Keratinocyte (primary cell): ENCODE measurements around the gene C20orf202. TPM values are rescaled to one million over a fixed set of nuclear protein-coding genes. Genes with fewer than 3 reads are reported as not detected.

Experiments used
- DNase-seq: peaks from one replicate; pipeline ENCODE4 v3.0.0-alpha.2; 2011; ENCODE audit warnings: low read depth, missing footprints, low spot score
- FAIRE-seq: peaks from 2 replicates; lab custom pipeline; 2011; peaks lifted over from hg19 to GRCh38; lab: Jason Lieb, UNC
- H2AFZ ChIP-seq: 2 replicates; pipeline ENCODE4 v1.6.0; 2012; ENCODE audit warnings: low read length, control low read depth, inconsistent platforms; ENCODE audit not compliant: control insufficient read depth
- H3K27ac ChIP-seq: 2 replicates; pipeline ENCODE4 v1.5.1; 2011; ENCODE audit warnings: low read length; ENCODE audit not compliant: control insufficient read depth, insufficient read depth
- H3K27me3 ChIP-seq: 3 replicates; pipeline ENCODE4 v1.6.0; 2011; ENCODE audit warnings: low read length; ENCODE audit not compliant: control insufficient read depth, insufficient read depth; ENCODE audit errors: extremely low read depth
- H3K36me3 ChIP-seq, 2 experiments: 2 replicates in 1 of 2; 3 replicates in 1 of 2; pipeline ENCODE4 v1.5.1; 2011; ENCODE audit warnings: low read length in 2 of 2, mild to moderate bottlenecking in 1 of 2; ENCODE audit not compliant: control insufficient read depth in 2 of 2, insufficient read depth in 2 of 2; ENCODE audit errors: extremely low read depth in 1 of 2
- H3K4me1 ChIP-seq: 3 replicates; pipeline ENCODE4 v1.5.1; 2011; ENCODE audit warnings: low read length; ENCODE audit not compliant: control insufficient read depth, insufficient read depth; ENCODE audit errors: extremely low read depth
- H3K4me2 ChIP-seq: 3 replicates; pipeline ENCODE4 v1.6.0; 2011; ENCODE audit warnings: low read depth, low read length; ENCODE audit not compliant: control insufficient read depth, insufficient read depth; ENCODE audit errors: extremely low read depth
- H3K4me3 ChIP-seq, 3 experiments: fragments of 200-600 bp in 1 of 3; sonication (generic) in 1 of 3; 2 replicates in 2 of 3; 3 replicates in 1 of 3; pipeline ENCODE4 v1.5.1; 2011 to 2016; ENCODE audit warnings: low read length in 3 of 3, mild to moderate bottlenecking in 3 of 3, control low read depth in 2 of 3, inconsistent platforms in 1 of 3, low read depth in 1 of 3, mixed read lengths in 1 of 3, mixed run types in 1 of 3, moderate library complexity in 1 of 3; ENCODE audit not compliant: control insufficient read depth in 2 of 3, insufficient read depth in 2 of 3; ENCODE audit errors: extremely low read depth in 1 of 3
- H3K79me2 ChIP-seq: 2 replicates; pipeline ENCODE4 v1.6.0; 2012; ENCODE audit warnings: low read length; ENCODE audit not compliant: control insufficient read depth, insufficient read depth
- H3K9ac ChIP-seq: 3 replicates; pipeline ENCODE4 v1.6.0; 2011; ENCODE audit warnings: low read length; ENCODE audit not compliant: control insufficient read depth, insufficient read depth; ENCODE audit errors: extremely low read depth
- H3K9me1 ChIP-seq: 3 replicates; pipeline ENCODE4 v1.6.0; 2011; ENCODE audit warnings: low read length; ENCODE audit not compliant: control insufficient read depth, insufficient read depth; ENCODE audit errors: extremely low read depth
- H3K9me3 ChIP-seq: 2 replicates; pipeline ENCODE4 v1.5.1; 2012; ENCODE audit warnings: low read depth, low read length; ENCODE audit not compliant: control insufficient read depth
- H4K20me1 ChIP-seq: 3 replicates; pipeline ENCODE4 v1.6.0; 2011; ENCODE audit warnings: low read length; ENCODE audit not compliant: control insufficient read depth, insufficient read depth; ENCODE audit errors: extremely low read depth
- CTCF ChIP-seq, 3 experiments: IDR thresholded peaks in 1 of 3; conservative IDR thresholded peaks in 1 of 3; optimal IDR thresholded peaks in 1 of 3; 2 replicates in 2 of 3; 3 replicates in 1 of 3; pipeline versions ENCODE3 to v1.5.1; 2011; ENCODE audit warnings: low read length in 3 of 3, mild to moderate bottlenecking in 3 of 3, moderate library complexity in 2 of 3, control low read depth in 1 of 3, inconsistent platforms in 1 of 3; ENCODE audit not compliant: insufficient read depth in 2 of 3; ENCODE audit errors: extremely low read depth in 1 of 3
- EZH2 ChIP-seq: IDR thresholded peaks from one replicate; pipeline ENCODE4 v1.6.1; 2012; ENCODE audit warnings: inconsistent platforms, mild to moderate bottlenecking, low read length, moderate library complexity
- dilution Hi-C: fragments of 300-500 bp; cut with MboI; formaldehyde crosslinking; loops from one replicate; pipeline ENCODE4 v1.7.0; 2020; ENCODE audit warnings: low sequenced_read_pairs; ENCODE audit not compliant: extremely low pct_ligation_motif_present
- polyA plus RNA-seq, 5 experiments: library from polyadenylated mRNA; depleted of rRNA in 3 of 5; stranded (reverse) in 3 of 5; stranded (forward) in 1 of 5; unstranded in 1 of 5; fragments of >200 nt; gene quantifications; 1 replicate in 1 of 5; 2 replicates in 3 of 5; 3 replicates in 1 of 5; pipeline versions ENCODE4 v1.2.1 to v1.2.3, GENCODE V29; 2011 to 2012; ENCODE audit warnings: missing spikeins in 2 of 5, low read depth in 1 of 5, low replicate concordance in 1 of 5

The C20orf202 gene
- polyA plus RNA-seq, 1 donor (not counting 4 experiments of a cell fraction or from before 2014, with no cell fraction given): not detected

- no peak for DNase-seq
- no peaks in the 10 kb centered on the region for H3K9me3 ChIP-seq
- H3K4me1 ChIP-seq: no peaks in the 10 kb centered on the region
- H4K20me1 ChIP-seq: peaks cover 3% of the 10 kb centered on the region
- FAIRE-seq: no peak
- H3K9ac ChIP-seq: no peak overlapping the region
- peaks cover 3% of the 10 kb centered on the region for H3K9me1 ChIP-seq
- TF ChIP-seq CTCF (optimal IDR thresholded peaks at IDR 0.05 in 1 of 3, IDR thresholded peaks at IDR 0.05 in 1 of 3, conservative IDR thresholded peaks at IDR 0.05 in 1 of 3; ENCODE audit: extremely low read depth in 1 of 3, insufficient read depth in 2 of 3, low read length in 3 of 3) (no peak), EZH2 (no peak)
- H3K27me3 ChIP-seq: no peaks in the 10 kb centered on the region
- H2AFZ ChIP-seq: no peak overlapping the region
- no peak overlapping the region for H3K4me3 ChIP-seq
- dilution Hi-C loops: no loop called here
- H3K36me3 ChIP-seq: peaks cover 26 to 31% of the 10 kb centered on the region in 2 experiments
- no peak overlapping the region for H3K27ac ChIP-seq
- no peaks in the 10 kb centered on the region for H3K79me2 ChIP-seq
- H3K4me2 ChIP-seq: no peak overlapping the region
Observed at GRCh38 chr20:1169224-1169623, 34.0 kb upstream of the C20orf202 start.

GRCh38 chr20:1171461-1172093, 31.7 kb upstream of the C20orf202 start:
- no peak for FAIRE-seq
- TF ChIP-seq EZH2 (no peak), CTCF (optimal IDR thresholded peaks at IDR 0.05 in 1 of 3, IDR thresholded peaks at IDR 0.05 in 1 of 3, conservative IDR thresholded peaks at IDR 0.05 in 1 of 3; ENCODE audit: extremely low read depth in 1 of 3, insufficient read depth in 2 of 3, low read length in 3 of 3) (no peak)

More at GRCh38 chr20:1171461-1172093, 31.7 kb upstream of the C20orf202 start:
- peaks cover 3% of the 10 kb centered on the region for H4K20me1 ChIP-seq
- peaks cover 11 to 14% of the 10 kb centered on the region in 2 experiments for H3K36me3 ChIP-seq
- H3K4me2 ChIP-seq: no peak overlapping the region
- H3K4me1 ChIP-seq: no peaks in the 10 kb centered on the region
- H3K27me3 ChIP-seq: no peaks in the 10 kb centered on the region
- no peak overlapping the region for H3K9ac ChIP-seq
- no peak for DNase-seq
- H3K9me1 ChIP-seq: peaks cover 6% of the 10 kb centered on the region
- H3K4me3 ChIP-seq: no peak overlapping the region
- no peaks in the 10 kb centered on the region for H3K9me3 ChIP-seq
- dilution Hi-C loops: no loop called here
- no peak overlapping the region for H3K27ac ChIP-seq
- H2AFZ ChIP-seq: no peak overlapping the region
- no peaks in the 10 kb centered on the region for H3K79me2 ChIP-seq
